Embryonic facial prominence (tissue), 1 donor: ENCODE measurements around the gene LCLAT1.
"Not testable (repeated sequence)": the region's sequence is repeated elsewhere in the genome, so short reads cannot be mapped to it uniquely, and the experiment has no call there.

Experiments
- DNase-seq: peaks from one replicate; pipeline ENCODE4 v3.0.0-alpha.2; 2016; ENCODE audit errors: extremely low spot score

The LCLAT1 gene

DNA sequence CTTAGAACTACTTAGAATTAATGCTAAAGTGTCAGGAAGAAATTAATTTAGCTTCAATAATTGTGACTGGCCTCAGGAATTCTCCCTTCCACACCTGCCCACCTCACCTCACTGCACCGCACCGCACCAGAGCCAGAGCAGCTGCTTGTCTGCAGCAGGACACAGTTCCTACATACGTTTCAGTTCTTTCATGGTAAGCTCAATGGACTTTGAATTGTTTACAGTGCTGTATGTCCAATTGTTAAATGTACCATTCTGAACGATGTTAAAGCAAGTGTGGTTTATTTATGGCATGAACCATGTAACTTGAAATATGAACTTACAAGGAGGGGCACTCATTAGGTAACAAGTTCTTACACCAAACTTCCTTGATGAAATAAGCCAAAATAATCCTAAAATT lies 196.0 kb downstream of the LCLAT1 start:
- not testable (repeated sequence) for DNase-seq

DNA sequence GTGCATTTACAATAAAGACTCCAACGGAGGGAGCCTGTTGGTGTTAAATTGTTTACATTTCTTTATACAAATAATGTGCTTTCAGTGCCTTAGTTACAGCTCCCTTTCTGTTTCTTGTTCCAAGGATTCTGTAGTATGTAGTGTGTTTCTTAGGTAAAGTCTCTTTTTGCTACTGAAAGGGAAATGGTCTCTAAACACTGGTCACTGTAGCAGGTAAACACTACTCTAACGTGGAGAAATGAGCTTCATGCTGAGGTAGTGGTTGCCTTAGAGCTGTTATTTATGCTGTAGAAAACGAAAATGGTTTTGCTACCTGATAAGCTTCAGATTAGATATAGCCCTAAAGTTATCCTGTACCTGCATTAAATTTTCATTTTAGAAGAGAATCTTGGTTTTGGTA lies 196.6 kb downstream of the LCLAT1 start:
- no peak for DNase-seq

DNA sequence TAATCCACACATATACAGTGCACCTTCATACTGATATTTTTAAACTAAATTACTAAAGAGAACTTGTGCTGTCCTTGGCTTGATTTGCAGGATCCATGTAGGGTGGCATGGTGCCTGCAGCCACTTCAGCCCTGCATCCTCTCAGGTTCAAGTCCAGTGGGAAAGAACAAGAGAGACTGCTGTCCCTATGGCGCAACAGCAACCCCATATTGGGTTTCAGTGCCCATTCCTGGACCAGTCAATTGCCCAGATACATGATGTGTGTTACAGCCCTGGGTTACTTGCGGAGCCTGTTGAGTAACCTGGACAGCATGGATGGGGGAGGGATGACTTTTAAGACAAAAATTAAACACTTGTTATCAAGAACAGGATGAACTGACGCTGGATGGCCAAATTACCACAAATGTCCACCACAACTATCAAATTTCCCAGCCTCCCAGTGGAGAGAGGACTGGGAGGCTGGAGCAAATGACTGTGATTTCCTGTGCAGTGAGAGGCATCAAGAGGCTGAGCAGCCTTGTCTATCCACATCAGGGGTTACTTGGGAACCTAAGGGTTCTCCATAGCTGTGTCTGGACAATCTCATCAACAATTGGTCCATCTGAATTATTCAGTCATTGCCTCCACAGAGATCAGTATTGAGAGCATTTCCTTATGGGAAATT lies 198.2 kb downstream of the LCLAT1 start:
- DNase-seq, result no peak

DNA sequence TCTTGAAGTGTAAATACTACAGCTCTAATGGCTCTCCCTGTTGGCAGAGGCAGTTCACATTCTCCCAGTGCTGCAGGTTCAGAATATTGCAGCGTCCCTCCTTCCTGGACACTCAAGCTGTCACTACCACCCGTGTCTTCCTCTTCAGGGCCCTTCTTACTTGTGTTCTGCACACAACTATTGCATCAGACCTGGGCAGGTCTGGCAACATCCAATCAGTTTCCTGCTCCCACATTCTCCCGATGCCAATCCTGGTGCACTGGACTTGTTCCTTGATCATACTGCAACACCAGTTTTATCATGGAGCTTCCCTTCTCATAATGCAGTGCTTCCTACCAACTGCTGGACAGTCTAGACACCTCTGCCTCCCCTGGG lies 198.7 kb downstream of the LCLAT1 start:
- no peak for DNase-seq

DNA sequence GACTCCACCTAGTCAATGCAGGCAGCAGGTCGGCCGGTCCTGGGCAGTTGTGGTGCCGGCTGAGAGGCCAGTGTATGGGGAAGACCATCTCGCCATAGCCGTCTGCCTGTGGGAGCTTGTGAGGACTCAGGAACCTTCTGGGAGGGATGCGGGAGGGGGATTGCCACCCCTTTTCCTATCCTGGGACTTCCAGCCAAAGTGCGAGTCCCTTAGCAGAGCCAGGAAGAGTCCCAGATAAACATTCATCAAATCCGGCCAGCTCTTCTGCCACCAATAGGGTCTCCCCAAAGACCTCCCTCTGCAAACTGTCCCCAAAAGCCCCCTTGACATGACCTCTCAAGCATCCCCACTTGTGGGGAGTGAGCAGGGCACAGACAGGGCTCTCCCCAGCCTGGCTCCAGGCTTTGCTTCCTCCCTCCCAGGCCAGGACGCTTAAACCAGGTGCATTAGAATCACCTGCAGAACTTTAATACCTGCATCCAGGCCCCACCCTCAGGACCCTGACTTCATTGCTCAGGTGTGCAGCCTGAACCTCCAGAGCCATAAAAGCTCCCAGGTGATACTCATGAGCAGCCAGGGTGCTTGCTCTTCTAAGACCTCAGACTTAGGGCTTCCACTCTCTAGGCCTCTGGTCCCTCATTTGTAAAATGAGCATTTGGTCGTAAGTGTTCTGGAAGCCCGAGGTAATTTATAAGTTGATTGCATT lies 200.9 kb downstream of the LCLAT1 start:
- DNase-seq, result no peak

DNA sequence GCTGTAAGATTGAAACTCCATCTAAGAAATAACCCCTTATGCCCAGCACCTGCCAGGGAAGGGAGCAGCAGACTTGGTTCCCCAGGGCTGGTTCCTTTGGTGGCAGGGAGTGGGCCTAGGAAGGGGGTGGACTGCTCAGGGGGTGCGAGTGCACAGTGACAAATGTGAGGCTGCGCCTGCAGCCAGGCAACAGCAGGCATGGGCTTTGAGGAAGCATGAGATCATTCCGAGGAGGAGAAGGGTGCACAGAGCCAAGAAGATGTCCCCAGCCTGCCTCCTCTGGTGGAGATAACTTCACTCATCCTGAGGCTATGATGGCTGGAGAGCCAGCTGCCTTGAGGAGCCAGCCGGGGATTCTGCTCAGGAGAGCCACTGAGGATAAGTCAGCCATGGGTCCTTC lies 202.2 kb downstream of the LCLAT1 start:
- no peak for DNase-seq

DNA sequence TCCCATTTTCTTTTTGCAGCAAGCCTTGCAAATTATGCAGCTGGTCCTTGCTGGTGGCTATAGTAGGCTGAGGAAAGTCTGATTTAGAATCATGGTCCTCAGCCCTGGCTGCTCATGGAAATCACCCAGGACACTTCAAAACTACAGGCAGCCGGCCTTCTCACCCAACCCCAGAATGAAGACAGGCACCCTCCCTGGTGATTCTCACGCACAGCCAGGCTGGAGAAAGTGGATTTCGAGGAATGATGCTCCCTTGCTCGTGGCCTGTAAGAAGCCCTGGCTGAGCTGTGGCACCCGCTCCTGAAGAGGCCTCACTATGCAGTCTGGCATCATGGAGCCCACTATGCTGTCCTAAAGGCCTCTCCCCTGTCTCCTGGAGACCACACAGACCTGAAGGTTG lies 202.8 kb downstream of the LCLAT1 start:
- no peak for DNase-seq

DNA sequence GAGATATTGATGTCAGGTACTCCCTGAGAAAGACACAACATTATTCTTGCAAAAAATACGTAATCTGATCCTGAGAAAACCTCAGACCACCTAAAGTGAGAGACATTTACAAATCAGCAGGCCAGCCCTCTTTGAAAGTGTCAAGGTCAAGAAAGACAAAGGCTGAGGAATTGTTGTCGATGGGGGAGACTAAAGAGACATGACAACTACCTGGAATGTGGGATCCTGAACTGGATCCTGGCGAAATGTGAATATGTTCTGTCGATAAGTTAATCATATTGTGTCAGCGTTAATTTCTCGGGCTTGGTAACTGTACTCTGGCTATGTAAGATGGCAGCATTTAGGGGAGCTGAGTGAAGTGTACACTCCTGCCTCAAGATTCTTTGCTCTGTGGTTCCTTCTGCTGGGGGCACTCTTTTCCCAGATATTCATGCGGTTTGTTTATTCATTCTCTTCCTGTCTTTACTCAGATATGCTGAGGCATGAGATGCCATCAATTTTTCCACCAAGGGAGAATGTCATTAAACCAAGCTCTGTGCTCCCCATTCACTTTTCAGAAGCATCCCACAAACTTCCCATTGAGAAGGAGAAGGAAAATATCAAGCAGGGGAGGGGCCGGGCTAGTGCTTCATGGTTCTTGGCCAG lies 205.3 kb downstream of the LCLAT1 start:
- no peak for DNase-seq

DNA sequence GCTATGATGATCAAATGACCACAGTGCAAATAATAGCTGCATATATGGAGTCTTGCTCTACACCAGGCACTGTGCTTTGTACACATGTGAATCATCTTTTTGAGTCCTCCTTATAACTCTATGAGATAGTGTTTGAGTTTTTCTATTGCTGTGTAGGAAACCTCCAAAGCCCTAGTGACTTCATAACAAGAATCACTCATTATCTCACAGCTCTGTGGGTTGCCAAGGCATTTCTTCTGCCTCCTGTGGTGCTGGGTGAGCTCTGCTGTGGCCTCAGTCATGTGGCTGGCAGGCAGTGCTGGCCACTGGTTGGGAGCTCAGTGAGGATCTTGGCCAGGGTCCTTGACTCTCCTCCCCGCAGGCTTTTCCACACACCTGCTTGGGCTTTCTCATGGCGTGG lies 206.8 kb downstream of the LCLAT1 start:
- DNase-seq, result no peak

DNA sequence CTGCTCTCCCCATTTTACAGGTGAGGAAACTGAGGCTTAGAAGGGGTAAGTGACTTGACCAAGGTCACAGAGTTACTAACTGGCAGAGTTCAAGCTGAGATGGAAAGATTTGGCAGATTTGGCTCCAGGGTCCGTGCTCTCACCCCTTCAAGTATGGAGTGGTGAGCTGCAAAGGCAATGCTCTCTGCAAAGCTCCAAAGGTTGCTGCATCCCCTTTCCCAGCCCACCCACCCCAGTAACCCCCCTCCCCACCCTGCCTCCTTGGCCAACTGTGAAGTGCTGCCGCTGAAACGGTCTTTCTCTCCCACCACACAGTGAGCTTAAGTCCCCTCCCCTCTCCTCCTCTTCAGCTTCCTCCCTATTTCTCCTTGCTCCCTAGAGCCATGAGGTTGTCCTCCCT lies 207.4 kb downstream of the LCLAT1 start:
- DNase-seq, result no peak

DNA sequence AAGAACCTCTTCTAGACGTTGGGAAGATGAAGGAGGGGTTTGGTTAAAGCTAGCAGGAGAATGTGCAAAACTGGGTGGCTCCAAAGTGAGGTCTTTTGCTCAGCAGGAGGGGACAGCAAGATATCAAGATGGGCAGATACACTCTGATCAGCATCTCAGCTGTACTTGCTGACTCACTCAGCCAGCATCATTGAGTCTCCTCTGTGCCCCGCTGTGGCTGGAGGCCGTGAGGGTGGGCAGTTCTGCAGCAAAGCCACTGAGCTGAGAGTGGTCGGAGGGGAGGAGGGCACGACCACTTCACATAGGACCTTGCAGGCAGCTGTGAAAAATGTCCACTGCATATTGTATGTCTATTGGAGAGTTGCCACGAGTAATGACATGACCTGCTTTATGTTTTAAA lies 208.2 kb downstream of the LCLAT1 start:
- no peak for DNase-seq

DNA sequence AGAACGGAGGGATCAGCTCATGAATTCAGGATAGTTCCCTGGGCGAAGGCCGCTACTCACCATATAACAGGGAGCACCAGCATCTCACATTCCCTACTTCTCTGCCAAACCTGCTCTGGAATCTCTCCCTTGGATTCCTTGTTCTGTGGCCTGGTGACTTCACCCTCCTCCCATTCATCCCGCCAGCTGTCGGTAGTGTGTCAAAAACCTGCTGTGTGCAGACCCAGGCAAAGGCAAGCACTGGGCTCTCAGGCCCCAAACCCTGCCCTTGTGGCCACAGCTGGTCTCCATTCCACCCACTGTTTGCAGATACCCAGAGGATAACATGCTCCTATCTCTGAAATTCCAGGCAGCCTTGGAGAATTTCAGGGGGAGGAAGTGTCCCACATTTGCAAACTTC lies 208.6 kb downstream of the LCLAT1 start:
- no peak for DNase-seq

DNA sequence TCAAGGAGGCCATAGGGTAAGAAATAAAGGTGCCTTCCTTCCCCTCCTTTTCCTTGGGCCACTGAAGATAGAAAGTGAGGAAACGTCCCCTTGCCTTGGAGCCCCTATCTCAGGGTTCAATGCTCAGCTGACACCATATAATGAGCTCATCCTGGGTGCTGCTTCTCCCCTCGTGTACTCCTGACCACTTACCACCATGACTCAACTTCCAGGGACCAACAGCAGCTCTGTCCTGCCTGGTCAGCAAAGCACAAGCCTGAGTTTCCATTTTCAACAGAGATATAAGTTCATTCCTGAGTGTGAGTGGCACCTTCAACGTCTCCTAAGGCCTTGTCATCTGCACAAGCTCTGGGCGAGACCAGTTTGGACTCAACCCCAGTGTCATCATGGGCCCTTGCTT lies 209.0 kb downstream of the LCLAT1 start:
- no peak for DNase-seq

DNA sequence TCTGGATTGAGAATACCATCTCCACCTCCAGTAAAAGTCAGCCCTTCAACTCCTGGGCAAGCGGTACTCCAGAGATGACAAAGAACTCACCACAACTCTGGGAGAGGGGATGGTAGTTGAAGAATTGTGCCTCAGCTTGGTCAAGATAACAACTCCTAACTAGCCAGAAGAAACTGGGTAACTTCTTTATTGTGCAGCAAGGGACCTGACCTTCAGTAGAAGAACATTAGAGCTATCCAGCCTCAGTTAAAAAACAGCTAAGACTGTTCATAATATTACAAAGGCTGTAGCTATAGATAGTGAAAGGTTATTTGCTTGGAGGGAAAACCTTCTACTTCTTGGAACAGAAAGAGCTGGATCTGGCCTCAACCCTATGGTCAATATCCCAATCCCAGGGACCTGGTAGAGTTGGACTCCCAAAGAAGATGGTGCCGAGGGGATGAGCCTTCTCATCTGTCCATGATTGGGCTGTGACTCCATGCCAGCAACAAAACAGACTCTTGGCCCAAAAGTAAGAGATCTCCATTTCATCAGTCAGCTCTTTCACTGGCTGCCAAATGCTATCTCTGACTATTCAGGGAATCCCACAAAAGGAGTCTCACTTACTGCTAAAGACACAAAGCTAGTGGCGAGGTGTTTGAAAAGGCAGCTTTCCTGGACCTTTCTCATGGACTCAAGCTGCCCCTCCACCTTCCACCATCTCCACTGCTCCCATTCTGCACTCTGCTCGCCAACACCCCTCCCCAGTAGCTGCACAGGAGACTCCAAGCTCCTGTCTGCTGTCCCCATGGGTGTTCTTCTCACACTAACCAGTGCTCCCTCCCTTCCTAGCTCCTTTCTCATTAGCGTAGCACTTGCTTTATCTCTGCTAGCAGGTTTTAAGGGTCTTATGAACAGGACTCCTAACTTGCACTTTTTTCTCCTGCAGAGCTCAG lies 214.4 kb downstream of the LCLAT1 start:
- no peak for DNase-seq

DNA sequence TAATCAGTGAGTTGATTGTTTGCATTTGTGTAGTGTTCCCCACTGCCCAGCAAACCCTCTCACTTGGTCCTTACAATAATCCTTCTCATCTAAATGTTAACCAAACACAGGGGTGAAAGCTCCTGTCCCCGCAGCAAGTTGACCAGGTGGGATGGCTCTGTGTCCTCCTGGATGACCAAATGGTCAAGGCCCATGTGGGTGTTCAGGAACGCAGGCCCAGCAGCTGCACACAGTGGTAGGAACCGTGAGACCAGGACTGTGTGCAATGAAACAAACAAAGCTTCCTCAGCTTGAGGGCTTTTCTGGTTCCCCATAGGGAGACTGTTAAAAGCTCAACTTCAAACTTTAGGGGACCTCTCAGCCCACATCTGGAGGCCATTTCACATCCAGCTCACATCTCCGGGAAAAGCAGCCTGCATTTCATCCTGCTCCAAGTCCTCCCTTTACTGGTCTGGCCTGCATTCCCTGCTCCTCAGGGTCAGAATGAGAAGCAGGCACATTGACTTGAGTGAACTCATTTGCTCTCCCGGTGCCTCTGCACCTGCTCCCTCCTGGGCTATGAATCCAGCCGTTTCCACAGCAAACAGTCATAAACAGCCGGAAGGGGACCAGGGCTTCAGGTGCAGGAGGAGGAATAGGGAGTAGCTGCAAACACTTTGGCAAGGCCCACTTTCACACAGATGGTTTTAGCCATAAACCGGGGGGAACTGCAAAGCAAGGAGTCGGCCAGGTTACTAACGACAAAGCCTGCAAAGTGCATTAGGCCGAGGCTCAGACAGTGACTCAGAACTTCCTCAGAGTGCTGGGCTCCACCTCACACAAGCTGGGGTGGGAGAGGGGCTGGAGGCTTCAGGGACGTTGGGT lies 215.5 kb downstream of the LCLAT1 start:
- no peak for DNase-seq

DNA sequence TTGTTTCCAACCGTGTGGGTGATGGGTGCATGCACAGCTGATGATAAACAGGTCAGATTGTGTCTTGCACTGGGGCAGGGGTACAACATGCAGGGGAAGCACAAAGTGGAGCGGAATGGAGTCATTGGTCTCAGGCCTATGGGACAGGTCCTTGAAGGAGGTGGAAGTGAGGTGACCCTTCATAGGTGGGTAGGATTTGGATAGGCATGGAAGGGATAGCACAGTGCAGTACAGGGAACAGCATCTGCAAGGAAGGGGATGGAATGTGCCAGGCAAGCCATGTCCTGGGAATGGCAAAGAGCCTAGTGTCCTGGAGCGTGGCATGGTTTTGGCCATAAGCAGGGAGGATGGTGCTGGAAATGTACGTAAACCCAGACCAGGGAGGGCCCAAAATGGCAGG lies 216.3 kb downstream of the LCLAT1 start:
- DNase-seq, result no peak

DNA sequence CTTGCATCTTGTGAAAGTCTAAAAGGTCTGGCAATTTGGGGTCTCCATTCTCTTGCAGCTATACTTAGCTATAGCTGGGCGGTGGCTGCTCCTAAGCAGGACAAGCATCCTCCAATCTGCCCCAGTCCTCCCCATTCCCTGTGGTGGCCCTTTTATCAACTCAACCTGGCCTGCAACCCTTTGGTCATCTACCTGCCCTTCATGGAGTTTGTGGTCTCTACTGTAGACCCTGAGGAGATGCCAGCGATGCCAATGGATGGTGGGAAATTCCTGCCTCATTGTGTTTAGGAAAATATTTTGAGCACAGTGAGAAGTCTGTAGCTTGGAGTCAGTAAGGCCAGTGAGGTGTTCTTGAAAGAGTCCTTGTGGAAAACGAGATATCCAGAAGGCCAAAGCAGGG lies 216.8 kb downstream of the LCLAT1 start:
- no peak for DNase-seq

DNA sequence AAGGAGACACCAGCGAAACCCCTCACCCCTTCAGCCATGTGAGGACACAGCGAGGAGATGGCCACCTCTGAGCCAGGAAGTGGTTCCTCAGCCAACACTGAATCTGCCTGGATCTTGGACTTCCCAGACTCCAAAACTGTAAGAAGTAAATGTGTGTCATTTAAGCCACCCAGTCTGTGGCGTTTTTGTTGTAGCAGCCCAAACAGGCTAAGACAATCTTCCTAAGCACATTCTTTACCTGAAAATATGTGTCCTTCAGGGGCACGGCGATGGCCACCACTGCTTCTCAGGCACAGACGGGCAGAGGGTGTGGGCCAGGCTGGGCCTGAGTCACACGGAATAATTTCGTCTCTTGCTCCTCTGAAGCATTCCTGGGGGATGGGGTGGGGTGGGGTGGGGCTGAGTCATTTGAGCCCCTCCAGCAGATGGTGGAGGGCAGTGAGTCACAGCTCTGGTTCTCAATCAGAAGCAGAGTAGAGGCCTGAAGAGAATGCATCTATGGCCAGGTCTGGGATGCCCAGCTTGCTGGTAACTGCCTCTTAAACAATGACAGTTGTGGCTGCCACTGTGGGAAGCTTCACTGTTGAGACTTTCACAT lies 217.8 kb downstream of the LCLAT1 start:
- DNase-seq, result no peak

DNA sequence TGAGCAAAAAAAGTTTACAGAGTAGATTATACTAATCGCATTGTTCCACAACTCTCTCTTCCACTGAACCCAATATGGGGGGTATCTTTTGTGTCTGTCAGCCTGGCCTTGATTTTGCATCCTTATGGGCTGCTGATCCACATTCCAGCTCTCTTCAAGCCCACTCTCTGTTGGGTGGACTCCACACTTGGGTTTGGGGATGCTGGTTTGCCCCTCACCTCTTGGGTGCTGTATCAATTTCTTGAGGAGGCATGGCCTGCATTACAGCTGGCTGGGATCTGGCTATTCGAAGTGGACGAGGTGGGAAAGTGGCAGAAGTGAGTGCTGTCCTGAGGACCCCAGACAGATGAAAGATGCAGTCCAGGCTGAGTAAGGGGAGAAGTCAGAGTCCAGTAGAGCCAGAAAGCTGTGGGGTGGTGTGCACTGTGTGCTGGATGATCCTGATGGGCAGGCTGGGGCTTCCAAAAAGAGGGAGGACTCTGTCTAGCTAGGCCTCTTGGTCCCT lies 218.8 kb downstream of the LCLAT1 start:
- DNase-seq, result no peak

DNA sequence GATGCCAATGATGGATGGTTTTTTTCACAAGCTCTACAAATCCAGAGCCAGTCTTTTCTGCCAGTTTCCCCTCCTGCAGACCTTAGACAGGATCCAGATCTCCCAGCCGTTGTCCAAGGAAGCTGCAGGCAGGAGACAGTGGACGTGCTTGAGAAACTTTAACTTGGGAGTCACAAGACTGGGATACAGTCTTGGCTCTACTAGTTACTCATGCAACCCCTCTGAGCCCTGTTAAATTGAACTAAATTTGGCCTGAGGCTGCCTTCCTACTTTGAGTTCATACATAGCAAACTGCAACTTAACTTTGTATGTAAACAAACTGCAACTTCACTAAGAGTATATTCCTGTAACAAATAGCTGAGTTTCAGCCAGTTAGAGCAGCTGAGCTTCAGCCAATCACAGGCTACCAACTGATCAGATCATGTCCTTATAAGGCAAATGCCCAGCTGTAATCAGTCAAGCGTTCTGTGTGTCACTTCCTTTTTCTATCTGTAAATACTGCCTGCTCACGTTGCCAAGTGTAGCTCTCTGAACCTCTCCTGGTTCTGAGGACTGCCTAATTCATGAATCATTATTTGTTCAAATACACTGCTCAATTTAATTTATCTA lies 219.3 kb downstream of the LCLAT1 start:
- no peak for DNase-seq
